IPS DF 6.9 (cell line): ENCODE data around the gene AGAP3.

Experiments
- DNase-seq: peaks from one replicate; pipeline ENCODE4 v3.0.0-alpha.2; 2013; ENCODE audit warnings: low read depth, low spot score
- H3K27ac ChIP-seq: one replicate; pipeline ENCODE4 v1.5.1; 2013; ENCODE audit warnings: low read length, control low read depth
- H3K27me3 ChIP-seq: 2 replicates; pipeline ENCODE4 v1.6.1; 2013; ENCODE audit warnings: mild to moderate bottlenecking, low read length; ENCODE audit not compliant: control insufficient read depth, insufficient read depth
- H3K36me3 ChIP-seq: 2 replicates; pipeline ENCODE4 v1.6.1; 2013; ENCODE audit warnings: low read length; ENCODE audit not compliant: control insufficient read depth, insufficient read depth
- H3K4me1 ChIP-seq: 2 replicates; pipeline ENCODE4 v1.6.1; 2013; ENCODE audit warnings: low read length; ENCODE audit not compliant: control insufficient read depth, insufficient read depth
- H3K4me3 ChIP-seq: 2 replicates; pipeline ENCODE4 v1.5.1; 2013; ENCODE audit warnings: mild to moderate bottlenecking, low read length
- H3K9me3 ChIP-seq: 2 replicates; pipeline ENCODE4 v1.6.1; 2013; ENCODE audit warnings: low read length, inconsistent platforms; ENCODE audit not compliant: control insufficient read depth, insufficient read depth
- WGBS: extraction: QIAGEN DNeasy Blood & Tissue Kit; methylation state at CpG from one replicate; pipeline ENCODE4 v1.1.7; 2013; ENCODE audit warnings: mixed read lengths, missing lambda C conversion rate; ENCODE audit not compliant: insufficient read length, insufficient coverage; 5-methylcytosine and 5-hydroxymethylcytosine counted together

The AGAP3 gene

DNA sequence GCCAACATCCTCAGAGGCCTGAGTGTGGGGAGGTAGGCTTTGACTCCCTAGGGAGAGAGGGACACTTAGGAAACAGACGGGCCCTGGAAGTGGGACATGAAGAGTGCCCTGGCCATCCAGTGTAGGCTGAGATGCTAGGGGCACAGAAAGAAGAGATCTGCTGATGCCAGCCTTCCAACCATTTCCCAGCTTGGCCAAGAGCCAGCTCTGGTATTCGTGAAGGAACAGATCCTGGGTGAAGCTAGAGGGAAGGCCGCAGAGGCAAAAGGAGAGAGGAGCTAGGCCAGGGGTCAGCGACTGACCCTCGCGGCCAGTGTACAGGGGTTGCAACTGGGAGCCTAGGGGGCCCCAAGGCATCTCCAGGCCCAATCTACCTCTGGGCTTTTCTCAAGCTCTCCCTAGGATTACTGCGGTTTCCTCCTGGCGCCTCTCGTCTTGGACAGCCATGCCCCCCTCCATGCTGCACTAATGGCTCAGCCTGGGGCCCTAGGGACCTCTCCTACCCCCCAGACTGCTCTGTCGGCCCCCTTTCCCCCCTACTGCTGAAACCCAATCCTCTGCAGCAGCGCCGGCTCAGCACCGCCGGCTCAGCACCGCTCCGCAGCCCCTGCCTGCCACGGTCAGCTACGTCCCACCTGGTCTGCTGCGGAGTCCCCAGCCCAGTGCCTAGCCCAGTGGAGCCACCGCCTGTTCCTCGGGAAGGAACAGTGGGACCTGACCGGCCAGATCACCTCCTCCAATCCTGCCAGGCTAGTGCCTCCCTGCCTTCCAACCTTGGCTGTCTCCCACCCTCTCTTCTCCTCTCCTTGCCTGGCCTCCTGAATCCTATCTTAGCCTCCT, 38.1 kb upstream of the AGAP3 start, which contains the start of gene ASIC3:
ASIC3 (plus strand) TSS at position 556 of the 840 bp plus-strand sequence. CDS start 355 bp downstream, outside the sequence.
- H3K4me3 ChIP-seq: no peak within 1 kb of the TSS
- H3K27me3 ChIP-seq: peaks cover 12% of the 10 kb centered on the region; the same call in 1 of the 2 replicates
- no CpG with 5 or more reads among the region's 22 CpGs for WGBS

DNA sequence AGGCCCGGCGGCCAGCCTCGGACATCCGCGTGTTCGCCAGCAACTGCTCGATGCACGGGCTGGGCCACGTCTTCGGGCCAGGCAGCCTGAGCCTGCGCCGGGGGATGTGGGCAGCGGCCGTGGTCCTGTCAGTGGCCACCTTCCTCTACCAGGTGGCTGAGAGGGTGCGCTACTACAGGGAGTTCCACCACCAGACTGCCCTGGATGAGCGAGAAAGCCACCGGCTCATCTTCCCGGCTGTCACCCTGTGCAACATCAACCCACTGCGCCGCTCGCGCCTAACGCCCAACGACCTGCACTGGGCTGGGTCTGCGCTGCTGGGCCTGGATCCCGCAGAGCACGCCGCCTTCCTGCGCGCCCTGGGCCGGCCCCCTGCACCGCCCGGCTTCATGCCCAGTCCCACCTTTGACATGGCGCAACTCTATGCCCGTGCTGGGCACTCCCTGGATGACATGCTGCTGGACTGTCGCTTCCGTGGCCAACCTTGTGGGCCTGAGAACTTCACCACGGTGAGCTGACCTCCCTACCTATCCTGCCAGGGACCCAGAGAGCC, 37.3 kb upstream of the AGAP3 start:
- H3K9me3 ChIP-seq: no peaks in the 10 kb centered on the region
- H3K4me1 ChIP-seq: peaks cover 4% of the 10 kb centered on the region; the same call in 1 of the 2 replicates
- H3K4me3 ChIP-seq: no peak overlapping the region
- WGBS: no CpG with 5 or more reads among the region's 38 CpGs
- H3K27ac ChIP-seq: no peak overlapping the region
- H3K27me3 ChIP-seq: peaks cover 12% of the 10 kb centered on the region; the same call in 1 of the 2 replicates
- DNase-seq: no peak
- H3K36me3 ChIP-seq: no peaks in the 10 kb centered on the region; the same call in 1 of the 2 replicates

More for the DNA sequence above, 38.1 kb upstream of the AGAP3 start, which contains the start of gene ASIC3:
- peaks cover 4% of the 10 kb centered on the region; the same call in 1 of the 2 replicates for H3K4me1 ChIP-seq
- H3K36me3 ChIP-seq: no peaks in the 10 kb centered on the region; the same call in 1 of the 2 replicates
- no peak within 1 kb of the TSS for H3K27ac ChIP-seq
- H3K9me3 ChIP-seq: no peaks in the 10 kb centered on the region
- DNase-seq: no peak

DNA sequence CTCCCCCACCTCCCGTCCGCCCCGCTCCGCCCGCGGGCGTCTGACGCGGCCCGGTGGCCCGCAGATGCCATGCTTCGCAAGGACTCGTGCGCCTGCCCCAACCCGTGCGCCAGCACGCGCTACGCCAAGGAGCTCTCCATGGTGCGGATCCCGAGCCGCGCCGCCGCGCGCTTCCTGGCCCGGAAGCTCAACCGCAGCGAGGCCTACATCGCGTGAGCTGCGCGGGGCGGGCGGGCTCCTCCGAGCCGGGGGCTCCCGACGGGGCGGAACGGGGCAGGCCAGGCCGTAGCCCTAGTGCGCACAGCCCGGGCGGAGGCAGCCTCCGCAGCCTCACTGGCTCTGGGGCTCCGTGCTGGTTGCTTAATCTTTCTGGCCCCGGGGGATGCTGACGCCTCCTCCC, 35.2 kb upstream of the AGAP3 start:
- peak overlapping the region; percentile 1; the same call in 1 of the 2 replicates for H3K4me3 ChIP-seq
- DNase-seq: no peak
- H3K4me1 ChIP-seq: peaks cover 4% of the 10 kb centered on the region; the same call in 1 of the 2 replicates
- no peak overlapping the region for H3K27ac ChIP-seq
- no peaks in the 10 kb centered on the region for H3K9me3 ChIP-seq
- no CpG with 5 or more reads among the region's 50 CpGs for WGBS
- H3K27me3 ChIP-seq: peaks cover 12% of the 10 kb centered on the region; the same call in 1 of the 2 replicates
- H3K36me3 ChIP-seq: no peaks in the 10 kb centered on the region

DNA sequence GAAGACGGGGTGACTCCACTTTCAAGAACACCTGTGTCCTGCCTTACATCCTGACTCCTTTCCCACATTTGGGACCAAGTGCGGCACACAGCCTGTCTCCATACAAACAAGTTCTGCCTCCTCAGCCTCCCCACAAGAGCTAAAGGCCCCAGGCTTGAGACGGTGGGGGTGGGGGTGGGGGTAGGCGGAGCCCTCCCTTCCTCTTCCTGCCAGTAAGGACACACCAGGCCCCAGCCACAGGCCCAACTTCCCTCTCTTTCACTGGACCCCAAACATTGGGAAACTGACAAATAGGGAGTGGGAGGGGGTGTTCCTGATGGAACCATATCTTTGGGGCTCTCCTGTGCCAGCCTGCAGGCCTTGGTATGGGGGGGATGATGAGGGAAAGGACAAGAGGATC, 33.2 kb upstream of the AGAP3 start:
- no peak overlapping the region for H3K4me3 ChIP-seq
- no peak for DNase-seq
- H3K27ac ChIP-seq: no peak overlapping the region
- peaks cover 6% of the 10 kb centered on the region; the same call in 1 of the 2 replicates for H3K4me1 ChIP-seq
- peaks cover 12% of the 10 kb centered on the region; the same call in 1 of the 2 replicates for H3K27me3 ChIP-seq
- no peaks in the 10 kb centered on the region for H3K9me3 ChIP-seq
- no peaks in the 10 kb centered on the region for H3K36me3 ChIP-seq
- WGBS: no CpG with 5 or more reads among the region's 4 CpGs

DNA sequence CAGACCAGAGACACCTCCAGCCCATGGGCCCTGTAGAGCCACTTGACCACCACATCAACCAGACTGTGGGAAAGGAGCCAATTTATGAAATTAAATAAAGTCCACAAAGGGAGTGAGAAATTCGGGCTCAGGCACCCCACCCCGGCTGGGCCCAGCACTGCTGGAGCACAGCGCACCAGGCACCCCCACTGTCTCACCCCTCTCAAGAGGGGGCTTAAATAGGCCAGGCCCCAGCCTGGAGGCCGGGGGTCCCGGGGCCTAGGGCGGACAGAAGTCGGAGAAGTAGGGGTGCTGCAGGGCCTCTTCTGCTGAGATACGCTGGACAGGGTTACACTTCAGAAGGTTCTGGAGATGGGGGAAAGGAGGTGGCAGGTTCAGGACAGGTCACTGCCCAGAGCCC, 32.5 kb upstream of the AGAP3 start:
- no peaks in the 10 kb centered on the region for H3K9me3 ChIP-seq
- H3K27ac ChIP-seq: no peak overlapping the region
- H3K36me3 ChIP-seq: no peaks in the 10 kb centered on the region
- H3K27me3 ChIP-seq: peaks cover 12% of the 10 kb centered on the region; the same call in 1 of the 2 replicates
- no peak overlapping the region for H3K4me3 ChIP-seq
- peaks cover 6% of the 10 kb centered on the region; the same call in 1 of the 2 replicates for H3K4me1 ChIP-seq
- WGBS: no CpG with 5 or more reads among the region's 8 CpGs
- DNase-seq: no peak

DNA sequence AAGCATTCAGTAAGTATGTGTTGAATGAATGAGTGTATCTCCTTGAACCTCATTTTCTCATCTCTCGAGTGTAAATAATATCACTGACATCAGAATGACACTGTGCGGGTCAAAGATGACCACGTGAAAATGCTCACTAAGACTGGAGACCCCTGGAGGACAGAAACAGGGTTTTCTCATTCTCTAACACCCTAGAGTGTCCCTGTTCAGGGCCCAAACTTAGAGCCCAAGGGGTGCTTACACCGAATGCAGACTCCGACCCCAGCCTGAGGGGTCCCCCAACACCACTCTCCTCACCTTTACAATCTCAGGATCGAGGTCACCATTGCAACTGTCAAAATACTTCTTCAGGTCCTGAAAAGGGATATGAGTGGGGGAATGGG, 30.0 kb upstream of the AGAP3 start:
- no peak for DNase-seq
- Histone ChIP-seq H3K27ac (no peak overlapping the region), H3K36me3 (no peaks in the 10 kb centered on the region), H3K9me3 (no peaks in the 10 kb centered on the region), H3K4me3 (no peak overlapping the region), H3K4me1 (peaks cover 12% of the 10 kb centered on the region), H3K27me3 (peaks cover 5% of the 10 kb centered on the region; the same call in 1 of the 2 replicates)
- WGBS: no CpG with 5 or more reads among the region's 6 CpGs

DNA sequence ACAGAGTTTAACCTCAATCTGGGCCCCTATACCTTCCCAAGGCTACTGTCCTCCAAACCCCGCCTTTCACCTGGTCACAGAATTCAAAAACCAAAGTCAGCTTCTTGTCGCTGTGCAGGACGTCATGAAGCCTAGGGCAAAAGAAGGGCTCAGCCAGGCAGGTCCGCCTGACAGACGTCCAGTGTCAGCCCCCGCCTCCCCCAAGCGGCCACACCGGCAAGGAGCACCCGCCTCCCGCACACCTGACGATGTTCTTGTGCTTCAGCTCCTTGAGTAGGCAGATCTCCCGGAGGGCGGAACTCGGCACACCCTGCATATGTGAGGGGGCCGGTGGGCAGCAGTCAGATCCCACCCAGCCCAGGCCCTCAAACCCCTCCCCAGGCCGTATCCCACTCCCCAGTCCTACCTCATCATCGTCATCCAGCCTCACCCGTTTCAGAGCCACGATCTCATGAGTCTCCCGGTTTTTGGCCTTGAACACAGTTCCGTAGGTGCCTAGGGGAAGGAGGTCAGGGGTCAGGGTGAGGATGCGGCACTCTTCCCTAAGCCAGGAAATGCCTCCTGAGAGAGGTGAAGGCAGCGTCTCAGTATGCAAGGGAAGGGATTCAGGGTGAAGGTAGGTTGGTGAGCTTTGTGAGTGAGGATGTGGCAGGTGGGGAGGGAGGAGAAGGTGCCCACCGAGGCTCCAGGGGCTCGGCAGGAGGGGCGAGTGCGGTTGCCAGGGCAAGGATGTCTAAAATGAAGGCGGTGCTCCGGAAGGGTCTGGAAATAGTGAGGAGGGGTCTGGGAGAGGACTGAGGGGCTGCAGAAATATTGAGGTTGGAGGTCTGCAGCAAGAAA, 29.4 kb upstream of the AGAP3 start:
- WGBS: no CpG with 5 or more reads among the region's 29 CpGs
- Histone ChIP-seq H3K36me3 (no peaks in the 10 kb centered on the region), H3K9me3 (no peaks in the 10 kb centered on the region), H3K27me3 (peaks cover 2% of the 10 kb centered on the region; the same call in 1 of the 2 replicates), H3K4me1 (peaks cover 13% of the 10 kb centered on the region), H3K4me3 (peak overlapping the region; percentile 78; the same call in 1 of the 2 replicates), H3K27ac (no peak overlapping the region)
- DNase-seq: no peak

DNA sequence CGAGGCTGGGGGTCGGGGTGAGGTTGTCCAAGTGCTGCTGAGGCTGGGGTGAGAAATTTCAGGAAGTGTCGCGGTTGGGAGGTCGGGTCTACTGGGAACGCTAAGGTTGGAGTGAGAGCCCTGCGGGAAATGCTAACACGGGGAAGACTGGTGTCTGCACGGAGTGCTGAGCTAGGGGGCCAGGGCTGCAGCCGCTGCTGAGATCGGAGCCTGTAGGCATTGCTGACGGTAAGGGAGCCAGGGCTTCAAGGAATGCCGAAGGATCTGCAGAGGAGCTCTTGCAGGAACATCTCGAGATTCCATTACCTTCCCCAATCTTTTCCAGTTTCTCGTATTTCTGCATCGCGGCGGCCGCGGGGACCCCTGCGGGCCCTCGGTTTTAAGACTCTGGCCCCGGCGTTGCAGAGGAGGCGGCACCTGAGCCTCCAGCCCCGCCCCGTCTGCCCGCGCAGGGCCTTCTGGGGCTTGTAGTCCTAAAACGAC, 28.7 kb upstream of the AGAP3 start, which contains the start of gene CDK5:
CDK5 (minus strand) TSS at position 392 of the 483 bp plus-strand sequence; CDS start at position 343, 49 bp downstream.
- Histone ChIP-seq H3K27me3 (no peaks in the 10 kb centered on the region), H3K4me3 (peak within 1 kb of the TSS; percentile 78; the same call in 1 of the 2 replicates), H3K9me3 (no peaks in the 10 kb centered on the region), H3K27ac (no peak within 1 kb of the TSS), H3K36me3 (no peaks in the 10 kb centered on the region), H3K4me1 (peaks cover 15% of the 10 kb centered on the region)
- DNase-seq: no peak
- WGBS: no CpG with 5 or more reads among the region's 30 CpGs

DNA sequence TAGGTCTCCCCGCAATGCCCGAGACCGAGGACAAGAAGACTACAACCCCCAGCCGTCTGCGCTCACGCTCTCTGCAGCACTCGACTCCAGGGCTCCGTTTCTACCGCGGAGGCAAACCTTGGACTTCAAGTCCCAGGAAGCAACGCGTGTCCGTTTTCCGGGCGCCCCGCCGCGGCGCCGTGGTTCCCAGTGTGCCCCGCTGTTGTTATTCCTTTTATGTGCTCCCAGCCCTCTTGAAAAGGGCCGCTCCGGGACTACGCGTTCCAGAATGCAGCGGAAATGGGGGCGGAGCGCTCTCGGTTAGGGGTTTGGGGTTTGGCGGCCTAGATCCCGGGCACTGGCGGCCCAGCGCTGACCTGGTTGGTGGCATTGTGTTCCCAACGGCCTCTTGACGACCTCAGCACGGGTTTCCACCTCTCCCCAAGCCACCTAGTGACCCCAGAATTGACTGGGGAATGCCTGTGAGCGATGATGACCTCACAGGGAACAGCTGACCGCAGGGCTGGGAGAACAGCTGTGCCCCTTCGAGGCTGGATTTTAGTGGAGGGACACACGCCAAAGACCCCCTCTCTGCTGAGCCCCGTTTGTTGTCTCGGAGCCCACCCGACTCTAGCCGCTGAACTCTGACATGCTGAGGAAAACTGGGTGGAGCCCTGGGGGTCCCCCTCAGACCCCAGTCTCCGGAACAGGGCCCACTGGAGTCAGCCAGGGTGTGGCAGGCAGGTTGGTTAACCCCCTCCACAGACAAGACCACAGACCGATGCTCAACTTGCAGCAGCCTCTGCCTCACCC, 28.1 kb upstream of the AGAP3 start:
- no peaks in the 10 kb centered on the region for H3K36me3 ChIP-seq
- H3K27ac ChIP-seq: no peak overlapping the region
- H3K4me1 ChIP-seq: peaks cover 15% of the 10 kb centered on the region
- no peaks in the 10 kb centered on the region for H3K27me3 ChIP-seq
- H3K9me3 ChIP-seq: no peaks in the 10 kb centered on the region
- WGBS: no CpG with 5 or more reads among the region's 46 CpGs
- peak overlapping the region; percentile 11; the same call in 1 of the 2 replicates for H3K4me3 ChIP-seq
- peak; percentile 99 for DNase-seq
